Neural cell (in vitro differentiated cells): Measurements from ENCODE around the gene SLC7A14. TPM values are rescaled to one million over a fixed set of nuclear protein-coding genes. Genes with fewer than 3 reads are reported as not detected.

Experiments
- H2AFZ ChIP-seq: fragments of 200-600, 300-800 bp; sonication (generic), shearing (Covaris generic); 2 replicates; pipeline ENCODE4 v1.6.0; 2014; ENCODE audit warnings: low read depth, mild to moderate bottlenecking, antibody characterized with exemption, low read length, moderate library complexity
- H3F3A ChIP-seq: fragments of 200-600 bp; shearing (Covaris generic); 2 replicates; pipeline ENCODE4 v1.6.1; 2016; ENCODE audit warnings: mild to moderate bottlenecking, moderate library complexity, mixed read lengths, antibody characterized with exemption, low read length; ENCODE audit not compliant: insufficient read depth, poor library complexity, severe bottlenecking
- H3K27ac ChIP-seq: fragments of 200-600, 300-800 bp; sonication (generic), shearing (Covaris generic); 2 replicates; pipeline ENCODE4 v1.5.1; 2014; ENCODE audit warnings: mild to moderate bottlenecking, low read length, moderate library complexity
- H3K27me3 ChIP-seq: fragments of 300-800, 200-600 bp; sonication (generic), shearing (Covaris generic); 2 replicates; pipeline ENCODE4 v1.6.0; 2014; ENCODE audit warnings: mild to moderate bottlenecking, low read depth, low read length, moderate library complexity; ENCODE audit not compliant: insufficient read depth
- H3K36me3 ChIP-seq: fragments of 300-800, 200-600 bp; sonication (generic), shearing (Covaris generic); 2 replicates; pipeline ENCODE4 v1.5.1; 2014; ENCODE audit warnings: mild to moderate bottlenecking, antibody characterized with exemption, low read length, moderate library complexity; ENCODE audit not compliant: insufficient read depth
- H3K4me2 ChIP-seq: fragments of 300-800, 200-600 bp; sonication (generic), shearing (Covaris generic); 2 replicates; pipeline ENCODE4 v1.6.0; 2014; ENCODE audit warnings: mild to moderate bottlenecking, low read length
- H3K4me3 ChIP-seq: fragments of 300-800, 200-600 bp; sonication (generic), shearing (Covaris generic); 2 replicates; pipeline ENCODE4 v1.5.1; 2014; ENCODE audit warnings: mild to moderate bottlenecking, low read length, moderate library complexity
- H3K79me2 ChIP-seq: fragments of 200-600 bp; shearing (Covaris generic); replicated peaks from 2 replicates; pipeline ENCODE4 v1.6.0; 2014; ENCODE audit warnings: mild to moderate bottlenecking, low read length, moderate library complexity; ENCODE audit not compliant: insufficient read depth
- H3K9ac ChIP-seq: fragments of 300-800, 200-600 bp; sonication (generic), shearing (Covaris generic); 2 replicates; pipeline ENCODE4 v1.6.1; 2016; ENCODE audit warnings: mild to moderate bottlenecking, low read length, mixed read lengths
- H3K9me2 ChIP-seq: fragments of 200-600 bp; shearing (Covaris generic); 2 replicates; pipeline ENCODE4 v1.6.1; 2016; ENCODE audit warnings: mild to moderate bottlenecking, low read length, mixed read lengths; ENCODE audit not compliant: insufficient read depth
- H3K9me3 ChIP-seq: fragments of 200-600, 300-800 bp; sonication (generic), shearing (Covaris generic); 2 replicates; pipeline ENCODE4 v1.6.1; 2016; ENCODE audit warnings: mild to moderate bottlenecking, mixed run types, low read length, moderate library complexity, mixed read lengths
- H4K20me1 ChIP-seq: fragments of 200-600 bp; shearing (Covaris generic); 2 replicates; pipeline ENCODE4 v1.6.1; 2016; ENCODE audit warnings: mild to moderate bottlenecking, mixed run types; ENCODE audit not compliant: insufficient read depth
- EP300 ChIP-seq: fragments of 450-650 bp; conservative IDR thresholded peaks from 2 replicates; pipeline ENCODE4 v1.6.1; 2014; ENCODE audit warnings: antibody characterized with exemption, mild to moderate bottlenecking, moderate library complexity; ENCODE audit not compliant: poor library complexity, severe bottlenecking
- POLR2AphosphoS5 ChIP-seq: IDR thresholded peaks from 2 replicates; pipeline ENCODE4 v1.6.1; 2012
- RAD21 ChIP-seq: fragments of 450-650 bp; conservative IDR thresholded peaks from 2 replicates; pipeline ENCODE4 v1.6.1; 2014; ENCODE audit warnings: antibody characterized with exemption, mild to moderate bottlenecking, moderate library complexity
- REST ChIP-seq: IDR thresholded peaks from 2 replicates; pipeline ENCODE4 v1.6.1; 2012; ENCODE audit warnings: borderline replicate concordance
- SMC3 ChIP-seq: fragments of 450-650 bp; conservative IDR thresholded peaks from 2 replicates; pipeline ENCODE4 v1.6.1; 2014; ENCODE audit warnings: antibody characterized with exemption, mild to moderate bottlenecking, moderate library complexity; ENCODE audit not compliant: poor library complexity
- TAF1 ChIP-seq: IDR thresholded peaks from 2 replicates; pipeline ENCODE4 v1.6.1; 2012; ENCODE audit warnings: low read depth
- polyA minus RNA-seq: library from RNA; depleted of rRNA, polyadenylated mRNA; stranded (reverse); fragments of >200 nt; gene quantifications from 2 replicates; pipeline ENCODE4 v1.2.3, GENCODE V29; 2014
- polyA plus RNA-seq: library from polyadenylated mRNA; depleted of rRNA; stranded (reverse); fragments of >200 nt; gene quantifications from 2 replicates; pipeline ENCODE4 v1.2.3, GENCODE V29; 2014
- TF ChIP-seq, protein P1 (sequence below): fragments of 450-650 bp; IDR thresholded peaks from 2 replicates; pipeline ENCODE4 v1.5.1; 2014; ENCODE audit warnings: antibody characterized with exemption, mild to moderate bottlenecking, moderate library complexity; ENCODE audit not compliant: poor library complexity, severe bottlenecking

Gene SLC7A14
- polyA plus RNA-seq (4.9 and 5.1 TPM in 2 replicates), polyA minus RNA-seq (12.9 and 14.5 TPM in 2 replicates)

GRCh38 chr3:170585937-170586310 lies at the start of gene SLC7A14:
Gene SLC7A14, minus strand, starts transcription at chr3:170586075. Its CDS starts 59,139 bp downstream, at chr3:170526936.
- no peak for TF ChIP-seq SMC3
- TF ChIP-seq EP300 = no peak
- peak; percentile 16 for TF ChIP-seq TAF1
- no peak for TF ChIP-seq RAD21
- TF ChIP-seq POLR2AphosphoS5 = peak; percentile 40
- TF ChIP-seq, protein P1, sequence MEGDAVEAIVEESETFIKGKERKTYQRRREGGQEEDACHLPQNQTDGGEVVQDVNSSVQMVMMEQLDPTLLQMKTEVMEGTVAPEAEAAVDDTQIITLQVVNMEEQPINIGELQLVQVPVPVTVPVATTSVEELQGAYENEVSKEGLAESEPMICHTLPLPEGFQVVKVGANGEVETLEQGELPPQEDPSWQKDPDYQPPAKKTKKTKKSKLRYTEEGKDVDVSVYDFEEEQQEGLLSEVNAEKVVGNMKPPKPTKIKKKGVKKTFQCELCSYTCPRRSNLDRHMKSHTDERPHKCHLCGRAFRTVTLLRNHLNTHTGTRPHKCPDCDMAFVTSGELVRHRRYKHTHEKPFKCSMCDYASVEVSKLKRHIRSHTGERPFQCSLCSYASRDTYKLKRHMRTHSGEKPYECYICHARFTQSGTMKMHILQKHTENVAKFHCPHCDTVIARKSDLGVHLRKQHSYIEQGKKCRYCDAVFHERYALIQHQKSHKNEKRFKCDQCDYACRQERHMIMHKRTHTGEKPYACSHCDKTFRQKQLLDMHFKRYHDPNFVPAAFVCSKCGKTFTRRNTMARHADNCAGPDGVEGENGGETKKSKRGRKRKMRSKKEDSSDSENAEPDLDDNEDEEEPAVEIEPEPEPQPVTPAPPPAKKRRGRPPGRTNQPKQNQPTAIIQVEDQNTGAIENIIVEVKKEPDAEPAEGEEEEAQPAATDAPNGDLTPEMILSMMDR = no peak
- no peaks in the 10 kb centered on the region for H3K36me3 ChIP-seq
- no peaks in the 10 kb centered on the region for H3K79me2 ChIP-seq
- no peaks in the 10 kb centered on the region for H3K9me2 ChIP-seq
- no peaks in the 10 kb centered on the region for H3F3A ChIP-seq
- H3K9me3 ChIP-seq = no peaks in the 10 kb centered on the region
- no peak within 1 kb of the TSS for H3K27ac ChIP-seq
- peaks cover 62% of the 10 kb centered on the region for H3K27me3 ChIP-seq
- peak within 1 kb of the TSS; percentile 76 for H3K9ac ChIP-seq
- peak within 1 kb of the TSS; percentile 34 for H2AFZ ChIP-seq
- no peaks in the 10 kb centered on the region for H4K20me1 ChIP-seq
- H3K4me2 ChIP-seq = peak within 1 kb of the TSS; percentile 87
- peak within 1 kb of the TSS; percentile 83 for H3K4me3 ChIP-seq

DNA sequence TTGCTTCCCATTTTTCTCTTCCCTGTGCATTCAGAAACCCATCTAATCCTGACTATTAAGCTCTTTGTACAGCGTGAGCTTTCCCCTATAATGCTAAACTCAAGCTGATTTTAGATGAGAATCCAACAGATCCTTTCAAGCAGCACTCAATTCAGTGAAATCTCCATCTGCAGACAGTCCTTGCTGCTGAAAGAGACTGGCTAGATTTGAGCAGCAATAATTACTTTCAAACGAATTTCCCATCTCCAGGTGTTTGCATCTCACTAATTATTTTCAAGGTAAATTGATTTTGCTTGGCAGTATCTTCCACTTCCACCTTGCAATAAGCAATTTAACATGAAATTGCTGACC lies 49.5 kb upstream of the SLC7A14 start:
- Histone ChIP-seq H3K79me2 (no peaks in the 10 kb centered on the region), H3K9ac (no peak overlapping the region), H3K36me3 (no peaks in the 10 kb centered on the region), H3K27ac (no peak overlapping the region), H4K20me1 (no peaks in the 10 kb centered on the region), H2AFZ (no peak overlapping the region), H3F3A (no peaks in the 10 kb centered on the region), H3K4me3 (no peak overlapping the region), H3K9me2 (no peaks in the 10 kb centered on the region), H3K9me3 (no peaks in the 10 kb centered on the region), H3K4me2 (no peak overlapping the region), H3K27me3 (no peaks in the 10 kb centered on the region)
- TF ChIP-seq POLR2AphosphoS5 = no peak
- TF ChIP-seq EP300 = no peak
- TF ChIP-seq REST = peak; percentile 36
- no peak for TF ChIP-seq SMC3
- TF ChIP-seq, protein P1 = no peak
